T-helper 2 cell treated with Interferon-gamma antibody and Interleukin-4, amounts not matched to agents 100 ng/mL and 5 ng/mL, for 36 hours (primary cell): Measurements from ENCODE around the gene PDE7B. TPM values are rescaled to one million over a fixed set of nuclear protein-coding genes. Genes with fewer than 3 reads are reported as not detected.

Source experiments
- intact Hi-C: fragments of 100-400 bp; cut with micrococcal nuclease; formaldehyde crosslinking; loops from one replicate; pipeline ENCODE4 v1.15.1; 2023
- total RNA-seq: library from RNA; stranded (reverse); gene quantifications from 2 replicates; pipeline ENCODE4 v1.2.3, GENCODE V29; 2022

The PDE7B gene
- total RNA-seq, 1 donor from 2014 or later, result 13.5 TPM

DNA sequence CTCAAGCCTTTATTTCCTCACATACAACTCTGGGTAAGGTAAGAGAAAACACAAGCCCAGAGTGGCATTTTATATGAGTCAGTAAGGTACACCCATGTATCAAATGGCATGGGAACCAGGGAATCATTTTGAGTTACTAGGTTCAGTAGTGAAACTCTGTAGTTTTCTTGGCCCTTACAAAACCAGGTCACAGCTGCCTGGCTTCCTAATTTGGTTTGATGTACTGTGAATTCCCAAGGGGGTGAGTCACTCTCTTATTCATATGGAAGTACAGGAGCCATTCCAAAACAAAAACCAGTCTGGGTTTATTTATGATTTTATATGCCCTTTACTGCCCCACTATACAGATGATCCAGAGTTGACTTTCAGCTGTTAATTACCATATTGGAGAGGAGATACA, 70.7 kb downstream of the PDE7B start:
- intact Hi-C loops, result no loop called here

DNA sequence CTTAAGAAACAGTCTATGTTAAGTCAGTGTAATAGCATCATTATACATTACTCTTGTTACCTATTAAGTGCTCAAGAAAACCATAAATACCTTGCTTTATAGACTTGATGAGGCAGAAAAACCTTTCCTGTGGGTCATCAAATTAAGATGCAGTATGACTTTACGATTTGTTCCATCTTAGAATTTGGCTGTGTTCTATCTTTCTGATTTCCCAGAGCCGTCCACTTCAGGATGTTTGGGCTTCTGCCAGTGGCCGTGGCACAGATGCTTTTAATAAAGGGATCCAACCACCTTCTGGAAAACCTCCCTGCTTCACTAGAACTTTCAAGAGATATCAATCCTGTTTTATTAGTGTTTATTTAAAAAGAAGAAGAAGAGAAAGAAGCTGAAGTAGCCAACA, 71.2 kb downstream of the PDE7B start:
- intact Hi-C loops, result no loop called here

DNA sequence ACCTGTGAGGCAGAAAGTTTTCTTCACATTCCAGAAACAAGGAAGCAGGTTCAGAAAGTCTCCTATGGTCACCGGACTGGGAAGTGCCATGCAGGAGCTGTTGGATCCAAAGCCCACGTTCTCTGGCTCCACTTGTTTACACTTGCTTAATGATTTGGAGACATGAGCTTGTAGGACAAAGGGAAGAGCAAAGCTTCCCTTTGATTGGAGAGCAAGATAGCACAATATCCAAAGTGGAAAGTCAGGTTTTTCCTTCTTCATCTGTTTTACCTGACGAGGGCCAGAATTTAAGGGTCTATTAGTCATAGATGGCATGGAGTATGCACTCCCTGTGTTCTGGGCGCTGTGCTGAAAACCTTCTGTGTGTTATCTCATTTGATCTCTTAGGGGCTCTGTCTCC, 81.2 kb downstream of the PDE7B start:
- intact Hi-C loops, result no loop called here

DNA sequence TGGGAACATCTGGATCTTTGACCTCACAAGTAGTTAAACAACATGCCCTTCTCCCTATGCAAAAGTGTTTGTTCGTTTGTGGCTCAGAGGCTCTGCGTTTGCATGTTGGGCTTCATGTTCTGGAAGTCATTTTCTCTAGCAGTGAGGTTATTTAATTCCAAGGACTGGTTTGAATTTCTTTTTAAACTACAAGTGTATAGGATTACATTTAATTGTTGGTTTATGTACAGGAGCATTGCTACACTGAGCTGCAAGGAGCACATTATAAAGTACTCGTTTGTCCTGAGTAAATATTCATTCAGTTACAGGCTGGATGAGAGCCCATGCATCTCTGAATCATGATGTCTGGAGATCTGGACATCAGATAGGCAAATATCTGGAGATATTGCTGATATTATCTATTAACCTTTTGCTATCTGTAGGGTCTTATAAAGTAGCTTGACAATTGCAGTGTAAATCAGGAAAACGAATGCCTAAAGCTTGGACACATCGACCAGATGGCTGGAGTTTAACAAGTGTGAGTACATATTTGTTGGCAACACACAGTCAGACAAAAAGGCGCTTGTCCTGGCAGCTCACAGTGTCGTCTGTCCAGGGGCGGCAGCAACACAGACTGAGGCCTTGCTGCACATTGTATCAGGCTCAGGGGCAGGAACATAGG, 84.6 kb downstream of the PDE7B start:
- intact Hi-C loops, result no loop called here

DNA sequence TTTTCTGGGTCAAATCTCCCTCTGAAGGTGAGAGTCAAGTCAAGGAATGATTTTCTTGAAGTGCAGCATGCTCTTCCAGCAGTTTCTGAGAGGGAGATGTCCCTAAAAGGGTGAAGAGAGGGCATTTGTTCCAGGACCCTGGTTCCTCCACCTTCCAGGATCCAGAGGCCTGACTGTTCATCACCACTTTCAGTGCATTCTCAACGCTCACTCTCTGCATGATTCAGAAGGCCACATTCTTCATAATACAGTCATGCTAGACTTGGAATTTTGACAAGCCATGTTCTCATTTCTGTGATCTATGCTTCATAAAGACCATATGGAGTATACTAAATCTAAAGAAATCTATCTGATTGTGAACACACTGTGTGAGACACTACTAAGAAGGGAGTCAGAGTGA, 85.1 kb downstream of the PDE7B start:
- intact Hi-C loops, result no loop called here

DNA sequence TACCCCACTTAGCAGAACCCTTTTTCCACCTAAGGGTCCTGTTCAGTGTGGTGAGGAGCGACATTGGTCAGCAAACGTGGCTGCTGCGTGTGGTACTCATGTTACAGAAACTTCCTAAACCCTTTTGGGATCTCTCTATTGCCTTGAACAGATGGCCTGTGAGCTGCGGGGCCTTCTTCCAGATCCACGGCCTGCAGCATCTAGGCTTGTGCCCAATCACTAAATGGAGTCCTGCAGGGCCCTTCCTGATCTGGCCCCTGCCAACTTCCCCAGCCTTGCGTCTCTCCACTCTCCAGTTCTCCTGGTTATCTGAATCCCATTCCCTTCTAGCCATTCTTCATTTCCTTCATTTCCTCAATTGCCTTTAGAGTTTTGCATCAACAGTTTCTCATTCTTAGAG, 85.6 kb downstream of the PDE7B start:
- intact Hi-C loops, result no loop called here

DNA sequence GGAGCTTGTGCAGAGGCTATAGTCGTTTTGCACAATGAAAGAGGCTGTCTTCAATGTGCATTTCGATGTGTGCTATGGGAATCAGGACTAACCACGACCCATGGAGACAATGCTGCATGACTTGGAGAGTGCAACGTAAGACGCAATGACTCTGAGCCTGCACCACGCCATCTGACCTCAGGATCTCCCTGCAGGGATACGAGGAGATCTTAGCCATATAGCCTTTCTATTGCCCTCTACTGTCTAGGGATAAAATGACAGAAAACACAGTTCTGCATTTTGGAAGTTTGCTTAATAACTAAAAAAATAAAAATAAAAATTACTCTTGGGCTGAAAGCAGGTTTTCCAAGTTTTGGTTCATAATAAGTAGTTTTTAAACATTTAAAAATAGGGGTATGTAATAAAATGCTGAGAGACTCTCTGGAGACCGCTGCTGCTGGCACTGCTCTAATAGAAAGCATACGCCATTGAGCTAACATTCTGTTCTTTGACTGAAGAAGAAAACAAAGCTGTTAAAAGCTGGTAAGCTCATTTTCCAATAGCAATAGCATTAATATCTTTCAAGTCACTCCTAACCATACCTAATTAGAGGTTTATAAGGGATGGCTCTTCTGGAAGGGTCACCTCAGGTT, 87.2 kb downstream of the PDE7B start:
- intact Hi-C loops, result no loop called here

DNA sequence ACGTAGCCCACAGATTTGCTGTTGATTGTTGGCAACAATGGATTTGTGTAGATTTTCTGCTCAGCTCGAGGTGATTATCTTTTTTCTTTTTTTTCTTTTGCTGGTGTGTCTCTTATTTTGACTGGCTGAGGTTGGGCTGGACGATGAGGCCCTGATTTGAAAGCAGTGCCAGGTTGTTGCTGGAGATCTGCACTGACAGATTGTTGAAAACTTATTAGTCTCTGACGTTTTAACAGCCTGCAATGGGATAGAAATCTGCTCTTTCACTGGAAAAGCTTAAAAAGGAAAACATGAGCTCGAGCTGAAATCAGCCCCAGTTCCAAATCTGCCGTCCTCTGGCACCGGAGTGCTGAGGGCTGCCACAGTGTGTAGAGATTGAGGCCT, 87.7 kb downstream of the PDE7B start:
- intact Hi-C loops, result no loop called here

DNA sequence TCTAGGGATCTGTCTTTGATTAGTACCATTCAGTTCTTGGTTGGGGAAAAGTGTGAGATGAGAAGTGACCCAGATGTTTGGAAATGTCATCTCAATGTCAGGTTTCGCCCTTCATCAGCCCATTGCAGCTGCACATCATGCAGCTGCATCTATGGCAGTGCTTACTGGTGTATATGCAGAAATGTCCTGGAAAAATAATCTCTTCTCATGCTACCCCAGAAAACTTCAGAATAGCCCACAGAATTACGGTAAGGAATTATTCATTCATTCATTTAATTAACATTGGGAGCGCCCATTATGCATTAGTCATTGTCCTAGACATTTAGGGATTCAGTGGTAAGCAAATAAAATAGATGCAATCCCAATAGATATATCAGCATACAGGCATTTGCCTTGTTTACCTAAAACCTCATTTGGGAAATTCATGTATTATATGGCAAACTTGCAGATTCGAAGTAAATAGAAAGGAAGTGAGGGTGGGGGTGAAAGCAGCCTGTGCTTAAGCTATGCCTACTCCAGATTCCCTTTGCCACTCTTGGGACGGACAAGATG, 89.2 kb downstream of the PDE7B start:
- intact Hi-C loops, result no loop called here

DNA sequence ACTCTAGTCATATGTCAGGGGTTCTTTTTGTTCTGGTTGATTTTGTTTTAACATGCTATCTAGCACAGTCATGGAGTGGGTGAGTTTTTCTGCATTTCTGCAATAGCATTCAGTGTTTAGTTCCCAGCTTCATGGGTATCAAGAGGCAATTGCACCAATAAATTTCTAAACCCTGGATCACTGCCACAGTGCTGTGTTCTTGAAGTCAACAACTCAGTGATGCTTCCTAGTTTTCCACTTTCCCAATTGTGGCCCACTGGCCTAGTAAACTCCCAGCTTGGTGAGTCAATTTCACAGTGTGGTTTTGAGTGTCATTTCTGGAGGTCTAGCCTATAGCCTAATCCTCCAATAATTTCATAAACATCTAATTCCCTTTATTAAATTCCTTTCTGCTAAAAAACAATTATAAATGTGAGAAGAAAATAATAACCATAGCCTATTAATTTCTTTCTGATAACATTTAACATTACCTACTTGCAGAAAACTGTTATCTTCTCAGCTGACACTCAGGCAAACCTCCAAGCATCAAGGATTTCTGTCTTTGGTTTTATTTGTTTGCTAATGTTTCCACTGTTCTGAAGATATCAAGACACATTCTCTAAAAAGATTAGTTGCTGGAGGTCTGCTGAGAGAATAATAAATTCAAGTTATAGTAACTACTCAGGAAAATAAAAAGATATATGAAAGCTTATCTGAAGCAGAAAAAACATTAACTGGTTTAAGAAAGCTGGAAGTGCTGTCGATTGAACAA, 89.9 kb downstream of the PDE7B start:
- intact Hi-C loops, result no loop called here

DNA sequence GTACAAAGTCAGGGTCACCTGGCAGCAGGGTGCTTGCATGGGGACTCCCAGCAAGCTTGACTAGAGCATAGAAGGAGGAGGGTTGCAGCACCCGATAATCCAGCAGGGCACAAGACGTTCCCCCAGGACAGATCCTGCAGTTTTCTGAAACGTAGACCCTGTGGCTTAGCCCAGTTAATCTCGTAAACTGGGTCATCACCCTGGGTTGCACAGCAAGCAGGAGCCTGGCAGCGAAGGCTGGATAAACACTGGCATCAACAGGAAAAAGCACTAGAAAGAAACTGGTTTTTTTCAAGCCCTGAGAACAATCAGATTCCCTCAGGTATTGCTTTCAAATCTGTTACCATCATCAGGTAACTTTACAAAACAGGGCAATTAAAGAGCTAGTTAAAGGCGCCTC, 92.6 kb downstream of the PDE7B start:
- intact Hi-C loops, result no loop called here

DNA sequence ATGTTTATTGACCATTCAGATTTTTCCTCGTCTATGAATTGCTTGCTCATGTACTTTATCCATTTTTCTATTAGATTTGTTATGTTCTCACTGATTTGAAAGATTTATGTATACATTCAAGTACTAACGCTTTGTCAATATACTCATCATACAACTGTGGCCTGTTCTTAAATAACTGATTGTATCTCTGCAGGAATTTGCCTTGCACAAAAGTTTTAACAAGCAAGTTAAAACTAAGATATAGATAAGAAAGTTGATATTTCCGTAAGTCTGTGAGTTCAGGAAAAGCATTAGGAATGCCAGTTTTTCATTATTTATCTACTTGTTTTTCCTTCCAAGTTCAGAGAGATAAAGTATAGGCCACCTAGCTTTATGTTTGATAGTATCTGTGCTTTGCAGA, 95.2 kb downstream of the PDE7B start:
- intact Hi-C loops, result no loop called here

DNA sequence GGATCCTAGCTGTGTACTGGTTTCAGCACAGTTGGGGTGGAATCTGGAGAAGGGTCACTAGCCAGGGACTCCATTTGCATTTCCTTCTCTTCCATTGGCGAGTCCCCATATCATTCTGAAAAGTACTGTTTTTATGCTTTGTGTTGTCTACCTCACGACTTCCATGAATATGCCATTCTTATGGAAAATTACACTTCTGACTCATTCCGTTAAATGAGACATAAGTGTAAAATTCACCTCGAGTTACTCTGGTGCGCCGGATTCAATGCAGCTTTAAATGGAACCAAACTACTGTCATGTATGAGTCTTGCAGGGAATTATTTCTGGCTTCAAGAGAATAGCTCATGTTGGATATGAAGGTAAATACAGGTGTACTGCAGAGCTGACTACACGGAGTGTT, 99.2 kb downstream of the PDE7B start:
- intact Hi-C loops, result no loop called here

DNA sequence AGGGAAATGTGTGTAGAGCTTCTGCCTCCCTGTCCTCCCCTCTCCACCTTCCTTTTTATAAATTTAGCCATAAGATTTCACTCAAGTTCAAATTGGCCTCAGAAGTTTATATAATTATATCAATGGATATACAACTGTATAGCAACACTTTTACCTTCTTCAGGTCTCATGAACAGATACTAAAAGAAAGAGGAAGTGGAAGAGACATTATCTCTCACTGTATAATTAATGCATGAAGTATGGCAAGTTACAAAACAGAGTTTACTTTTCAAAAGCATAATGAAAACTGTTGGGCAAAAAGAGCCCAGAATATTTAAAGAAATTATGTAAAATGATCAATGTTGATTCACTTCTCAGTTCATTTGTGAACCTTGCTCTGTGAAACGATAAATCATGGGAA, 99.7 kb downstream of the PDE7B start:
- intact Hi-C loops, result no loop called here

DNA sequence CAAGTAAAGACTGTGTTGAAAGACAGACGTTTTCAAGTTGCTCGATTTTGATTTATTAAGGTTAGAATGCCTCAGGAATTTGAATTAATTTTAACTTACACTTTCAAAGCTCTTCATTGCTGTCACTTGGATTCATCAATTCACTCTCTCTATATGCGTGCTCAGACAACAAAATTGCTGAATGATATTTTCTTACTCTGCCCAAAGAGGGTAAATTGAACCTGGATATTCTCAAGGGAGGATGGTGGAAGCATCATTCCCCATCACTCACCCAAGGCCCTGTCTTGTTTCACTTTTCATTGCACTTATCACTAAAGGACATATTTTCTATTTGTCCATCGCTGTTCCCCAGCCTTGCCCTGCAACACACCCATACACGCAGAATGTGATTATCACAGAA, 102.3 kb downstream of the PDE7B start:
- intact Hi-C loops, result no loop called here

DNA sequence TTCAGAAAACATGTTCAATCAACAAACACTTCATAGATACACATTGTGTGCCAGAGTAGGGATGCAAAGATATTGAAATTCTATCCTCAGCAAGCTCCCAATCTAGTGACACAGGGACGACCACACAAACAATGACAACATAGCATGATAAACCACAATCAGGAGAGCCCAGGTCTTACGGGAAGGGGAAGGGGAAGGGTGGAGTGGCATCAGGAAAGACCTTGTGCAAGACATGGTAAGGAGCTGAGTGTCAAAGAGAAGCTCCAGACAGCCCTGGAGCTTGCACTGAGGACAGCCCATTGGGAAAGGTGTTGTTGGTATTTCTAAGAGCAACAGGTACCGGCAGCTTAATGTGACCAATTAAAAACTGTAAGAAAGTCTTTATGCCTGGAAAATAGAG, 103.6 kb downstream of the PDE7B start:
- intact Hi-C loops, result no loop called here

DNA sequence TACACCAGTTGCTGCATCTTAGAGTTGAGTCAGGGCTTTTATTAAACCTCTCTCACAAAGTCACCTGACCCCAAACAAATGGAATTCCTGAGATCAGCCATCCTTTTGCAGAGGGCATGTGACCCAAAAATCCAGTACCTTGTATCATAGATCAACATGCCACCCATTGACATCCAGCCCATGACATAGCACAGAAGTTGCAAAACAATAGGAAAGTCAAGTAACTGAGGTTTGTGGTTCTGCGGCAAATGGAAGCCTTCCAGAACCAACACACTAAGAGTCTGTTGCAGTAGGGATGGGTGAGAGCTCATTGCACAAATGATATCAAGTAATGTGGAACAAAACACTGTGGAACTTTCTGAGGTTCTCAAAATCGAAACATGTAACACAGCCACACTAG, 111.2 kb downstream of the PDE7B start:
- intact Hi-C loops, result no loop called here

DNA sequence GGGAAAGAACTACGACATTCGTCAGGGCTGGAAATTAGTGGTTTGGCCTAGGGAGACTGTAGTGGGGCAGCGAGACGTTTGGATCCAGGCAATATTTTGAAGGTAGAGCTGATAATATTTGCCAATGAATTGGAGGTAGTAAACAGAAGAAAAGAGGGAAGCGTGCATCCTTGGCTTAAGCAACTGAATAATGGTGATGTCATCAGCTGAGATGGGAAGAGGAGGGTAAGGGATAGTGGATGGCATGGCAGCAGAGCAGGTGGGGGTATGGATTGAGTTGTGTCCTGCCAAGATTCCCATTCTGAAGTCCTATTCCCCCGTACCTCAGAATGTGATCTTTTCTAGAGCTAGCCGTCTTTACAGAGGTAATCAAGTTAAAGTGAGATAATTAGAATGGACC, 119.2 kb downstream of the PDE7B start:
- intact Hi-C loops, result no loop called here

DNA sequence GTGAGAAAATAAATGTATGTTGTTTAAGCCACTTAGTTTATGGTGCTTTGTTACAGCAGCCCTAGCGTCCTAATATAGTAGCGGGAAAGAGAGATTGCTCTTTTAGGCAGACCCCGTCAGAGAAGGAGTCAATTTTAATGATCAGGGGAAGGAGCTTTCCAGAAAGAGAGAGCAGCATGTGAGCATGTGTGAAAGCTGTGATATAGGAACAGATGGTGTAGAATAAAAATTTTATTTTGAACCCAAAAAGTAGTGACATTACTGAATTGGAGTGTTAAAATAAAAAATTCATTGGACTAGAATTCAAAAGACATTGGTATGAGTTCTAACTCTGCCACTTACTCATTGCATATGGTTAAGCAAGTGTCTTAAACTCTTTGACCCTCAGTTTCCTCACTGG, 119.8 kb downstream of the PDE7B start:
- intact Hi-C loops, result no loop called here

DNA sequence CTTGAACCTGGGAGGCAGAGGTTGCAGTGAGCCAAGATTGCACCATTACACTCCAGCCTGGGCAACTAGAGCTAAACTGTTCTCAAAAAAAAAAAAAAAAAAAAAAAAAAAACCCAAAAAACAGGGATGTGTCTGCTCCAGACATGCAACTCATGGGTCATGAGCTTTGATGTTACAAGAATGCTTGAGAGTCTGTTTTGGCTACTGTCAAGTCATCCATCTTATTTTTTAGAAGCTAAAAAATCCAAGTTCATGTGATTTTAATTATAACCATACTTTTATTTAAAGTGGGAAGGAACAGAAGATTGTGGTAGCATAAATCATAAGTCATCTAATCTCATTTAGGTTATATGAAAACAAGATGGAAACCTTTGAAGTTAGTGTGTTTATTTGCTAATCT, 120.6 kb downstream of the PDE7B start:
- intact Hi-C loops, result no loop called here

DNA sequence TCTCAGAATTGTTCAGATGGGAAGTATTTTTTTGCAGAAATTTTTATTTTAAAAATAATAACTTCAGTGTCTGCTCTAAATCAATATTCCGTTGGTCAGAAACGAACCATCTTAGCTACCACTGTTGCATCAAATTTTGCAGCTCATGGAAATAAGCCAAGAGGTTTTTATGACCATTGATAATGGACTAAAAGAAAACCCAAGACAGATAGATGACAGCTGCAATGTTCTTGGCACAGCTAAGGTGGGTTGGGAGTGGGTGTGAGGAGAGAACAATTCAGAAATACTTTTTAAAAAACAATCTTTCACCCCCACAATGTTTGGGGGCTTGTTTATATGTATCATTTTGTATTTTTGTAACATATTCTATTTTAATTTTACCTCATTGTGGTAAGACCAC, 121.1 kb downstream of the PDE7B start:
- intact Hi-C loops, result no loop called here

DNA sequence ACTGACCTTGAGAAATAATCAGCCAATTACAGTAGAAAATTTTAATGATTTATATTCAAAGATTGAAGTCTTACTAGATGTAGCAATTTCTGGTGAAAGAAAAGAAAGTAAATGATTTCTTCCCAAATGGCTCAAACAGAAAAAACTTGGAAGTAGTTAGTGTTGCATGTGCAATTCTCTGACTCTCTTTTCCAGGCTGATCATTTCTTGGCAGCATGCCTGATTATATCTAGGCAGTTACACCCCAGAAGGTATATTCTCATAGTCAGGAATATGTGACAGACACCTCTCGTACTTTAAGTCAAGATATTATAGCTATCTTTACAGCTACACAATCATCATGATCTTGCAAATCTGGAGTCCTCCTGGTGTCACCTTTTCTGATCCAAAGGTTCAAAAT, 122.9 kb downstream of the PDE7B start:
- intact Hi-C loops, result no loop called here

DNA sequence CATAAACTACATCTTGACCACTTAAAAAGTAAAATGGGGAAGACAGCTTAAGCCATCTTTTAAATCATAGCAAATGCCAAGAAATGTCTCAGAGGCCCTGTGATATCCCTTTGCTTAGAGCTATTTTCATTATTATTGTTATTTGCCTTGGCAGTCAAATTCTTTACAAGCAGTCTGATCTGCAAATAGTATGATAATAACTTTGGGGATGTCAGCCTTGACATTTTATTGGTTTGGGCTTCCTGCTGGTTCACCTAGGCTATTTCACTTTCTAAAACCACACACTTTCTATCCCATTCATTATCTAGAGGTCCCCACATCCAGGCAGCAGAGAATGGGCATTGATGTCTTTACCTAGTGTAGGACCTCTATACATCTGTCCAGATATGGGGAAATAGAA, 125.1 kb downstream of the PDE7B start:
- intact Hi-C loops, result no loop called here
